ENCODE results near the gene DNAJC7. TPM values are rescaled to one million over a fixed set of nuclear protein-coding genes. Genes with fewer than 3 reads are reported as not detected.

Gene DNAJC7
- total RNA-seq, 1 experiment from 2014 or later: 94.6 TPM

DNA sequence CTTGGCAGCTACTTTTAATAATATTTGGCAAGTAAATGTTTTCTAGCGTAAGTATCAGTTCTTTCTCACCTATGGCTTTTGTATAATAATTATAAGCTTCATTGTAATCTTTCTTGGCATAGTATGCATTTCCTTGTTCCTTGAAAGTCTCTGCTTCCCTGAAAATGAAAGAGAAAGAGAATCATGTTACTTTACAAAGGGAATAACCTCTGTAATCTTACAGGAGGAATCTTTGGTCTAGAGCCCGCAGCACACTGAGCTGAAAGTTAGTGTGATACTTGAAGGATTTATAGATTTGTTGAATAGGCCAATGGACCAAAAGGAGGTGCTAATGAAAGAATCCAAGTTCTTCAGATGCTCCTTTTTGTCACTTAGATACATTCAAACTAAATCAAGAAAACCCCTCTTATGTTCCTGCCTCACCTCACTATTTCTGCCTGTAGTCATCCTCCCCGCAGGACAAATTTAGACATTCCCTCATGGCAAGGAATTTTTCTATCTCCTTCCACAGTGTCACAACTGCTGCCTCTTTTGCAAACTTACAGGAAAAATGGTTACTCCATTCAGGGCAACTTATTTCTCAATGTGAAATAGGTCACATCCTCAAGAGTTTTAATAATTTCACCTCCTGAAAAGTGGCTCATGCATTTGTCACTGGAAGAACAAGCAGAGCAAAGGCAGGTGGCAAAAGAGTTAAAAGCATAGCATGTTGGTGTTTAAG, 16.7 kb downstream of the DNAJC7 start:
- Histone ChIP-seq H3K4me1 (ENCODE audit: insufficient read depth, low read length, poor library complexity, severe bottlenecking) (no peaks in the 10 kb centered on the region), H3K27me3 (replicated peaks; ENCODE audit: insufficient read depth, low read depth, low read length, poor library complexity) (no peaks in the 10 kb centered on the region), H3K27ac (ENCODE audit: low read depth, low read length, poor library complexity, severe bottlenecking) (no peak overlapping the region), H3K36me3 (ENCODE audit: insufficient read depth, low read length, poor library complexity, severe bottlenecking) (peaks cover 19% of the 10 kb centered on the region), H3K9me3 (ENCODE audit: low read depth, low read length, poor library complexity, severe bottlenecking) (no peaks in the 10 kb centered on the region), H3K4me3 (ENCODE audit: low read depth, low read length, poor library complexity, severe bottlenecking) (no peak overlapping the region)
- DNase-seq (ENCODE audit: low spot score): no peak
- POLR2A ChIA-PET (ENCODE audit: low non-redundant PET): interaction anchor here (0.6 kb wide), 1 partner anchor 34 kb away, joined by 7 read pairs; no protein-coding TSS in a partner anchor
- intact Hi-C loops (cut with micrococcal nuclease; ENCODE audit: unreplicated experiment): no loop called here
- no TSS peak for BruUV-seq (replicated peaks)
- no peak for TF ChIP-seq EZH2 (IDR thresholded peaks at IDR 0.05; ENCODE audit: borderline replicate concordance, low read depth, low read length, poor library complexity, severe bottlenecking)
- TF ChIP-seq, protein P1, sequence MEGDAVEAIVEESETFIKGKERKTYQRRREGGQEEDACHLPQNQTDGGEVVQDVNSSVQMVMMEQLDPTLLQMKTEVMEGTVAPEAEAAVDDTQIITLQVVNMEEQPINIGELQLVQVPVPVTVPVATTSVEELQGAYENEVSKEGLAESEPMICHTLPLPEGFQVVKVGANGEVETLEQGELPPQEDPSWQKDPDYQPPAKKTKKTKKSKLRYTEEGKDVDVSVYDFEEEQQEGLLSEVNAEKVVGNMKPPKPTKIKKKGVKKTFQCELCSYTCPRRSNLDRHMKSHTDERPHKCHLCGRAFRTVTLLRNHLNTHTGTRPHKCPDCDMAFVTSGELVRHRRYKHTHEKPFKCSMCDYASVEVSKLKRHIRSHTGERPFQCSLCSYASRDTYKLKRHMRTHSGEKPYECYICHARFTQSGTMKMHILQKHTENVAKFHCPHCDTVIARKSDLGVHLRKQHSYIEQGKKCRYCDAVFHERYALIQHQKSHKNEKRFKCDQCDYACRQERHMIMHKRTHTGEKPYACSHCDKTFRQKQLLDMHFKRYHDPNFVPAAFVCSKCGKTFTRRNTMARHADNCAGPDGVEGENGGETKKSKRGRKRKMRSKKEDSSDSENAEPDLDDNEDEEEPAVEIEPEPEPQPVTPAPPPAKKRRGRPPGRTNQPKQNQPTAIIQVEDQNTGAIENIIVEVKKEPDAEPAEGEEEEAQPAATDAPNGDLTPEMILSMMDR (conservative IDR thresholded peaks at IDR 0.05; ENCODE audit: low read depth, low read length): no peak
- CTCF ChIA-PET: no interaction called here

GRCh38 chr17:41998497-41998896, 18.7 kb downstream of the DNAJC7 start:
- Histone ChIP-seq H3K4me3 (ENCODE audit: low read depth, low read length, poor library complexity, severe bottlenecking) (no peak overlapping the region), H3K9me3 (ENCODE audit: low read depth, low read length, poor library complexity, severe bottlenecking) (no peaks in the 10 kb centered on the region), H3K27me3 (replicated peaks; ENCODE audit: insufficient read depth, low read depth, low read length, poor library complexity) (no peaks in the 10 kb centered on the region), H3K27ac (ENCODE audit: low read depth, low read length, poor library complexity, severe bottlenecking) (no peak overlapping the region), H3K36me3 (ENCODE audit: insufficient read depth, low read length, poor library complexity, severe bottlenecking) (peaks cover 33% of the 10 kb centered on the region), H3K4me1 (ENCODE audit: insufficient read depth, low read length, poor library complexity, severe bottlenecking) (no peaks in the 10 kb centered on the region)
- ChIA-PET CTCF (interaction anchor here (0.5 kb wide), 1 partner anchor 272 kb away, joined by 6 read pairs; no protein-coding TSS in a partner anchor), POLR2A (ENCODE audit: low non-redundant PET) (no interaction called here)
- intact Hi-C loops (cut with micrococcal nuclease; ENCODE audit: unreplicated experiment): no loop called here
- no peak for DNase-seq (ENCODE audit: low spot score)
- no TSS peak for BruUV-seq (replicated peaks)
- TF ChIP-seq EZH2 (IDR thresholded peaks at IDR 0.05; ENCODE audit: borderline replicate concordance, low read depth, low read length, poor library complexity, severe bottlenecking): no peak

- Histone ChIP-seq H3K4me1 (ENCODE audit: insufficient read depth, low read length, poor library complexity, severe bottlenecking) (no peaks in the 10 kb centered on the region), H3K4me3 (ENCODE audit: low read depth, low read length, poor library complexity, severe bottlenecking) (no peak overlapping the region), H3K36me3 (ENCODE audit: insufficient read depth, low read length, poor library complexity, severe bottlenecking) (peaks cover 44% of the 10 kb centered on the region), H3K27ac (ENCODE audit: low read depth, low read length, poor library complexity, severe bottlenecking) (no peak overlapping the region), H3K9me3 (ENCODE audit: low read depth, low read length, poor library complexity, severe bottlenecking) (no peaks in the 10 kb centered on the region), H3K27me3 (replicated peaks; ENCODE audit: insufficient read depth, low read depth, low read length, poor library complexity) (no peaks in the 10 kb centered on the region)
- no TSS peak for BruUV-seq (replicated peaks)
- ChIA-PET CTCF (no interaction called here), POLR2A (ENCODE audit: low non-redundant PET) (no interaction called here)
- no peak for DNase-seq (ENCODE audit: low spot score)
- TF ChIP-seq, protein P1 (conservative IDR thresholded peaks at IDR 0.05; ENCODE audit: low read depth, low read length): no peak
- TF ChIP-seq EZH2 (IDR thresholded peaks at IDR 0.05; ENCODE audit: borderline replicate concordance, low read depth, low read length, poor library complexity, severe bottlenecking): no peak
- intact Hi-C loops (cut with micrococcal nuclease; ENCODE audit: unreplicated experiment): no loop called here
These were observed 20.4 kb downstream of the DNAJC7 start for GRCh38 chr17:41996855-41997164.

DNA sequence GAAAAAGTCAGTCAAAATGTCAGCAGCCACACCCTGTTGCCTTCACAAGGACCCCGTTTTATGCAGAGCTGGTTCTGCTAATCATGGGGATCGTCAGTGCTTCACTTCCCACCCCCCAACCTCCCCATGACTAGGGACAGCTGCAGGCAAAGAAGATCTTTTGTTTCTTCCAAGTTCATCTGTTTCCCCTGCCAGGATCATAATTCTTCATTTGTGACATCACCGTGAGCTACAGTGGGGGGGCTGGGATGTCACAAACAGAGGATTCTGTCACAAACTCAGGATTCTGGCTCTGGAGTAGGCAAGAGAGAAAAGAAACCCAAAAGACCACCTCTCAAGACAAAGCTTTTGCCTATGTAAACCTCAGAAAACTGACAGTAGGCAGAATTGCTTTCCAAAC, 24.7 kb downstream of the DNAJC7 start:
- H3K27me3 ChIP-seq (replicated peaks; ENCODE audit: insufficient read depth, low read depth, low read length, poor library complexity): no peaks in the 10 kb centered on the region
- POLR2A ChIA-PET (ENCODE audit: low non-redundant PET): no interaction called here
- CTCF ChIA-PET: no interaction called here
- TF ChIP-seq, protein P1 (conservative IDR thresholded peaks at IDR 0.05; ENCODE audit: low read depth, low read length): no peak
- no peak for TF ChIP-seq EZH2 (IDR thresholded peaks at IDR 0.05; ENCODE audit: borderline replicate concordance, low read depth, low read length, poor library complexity, severe bottlenecking)
- H3K36me3 ChIP-seq (ENCODE audit: insufficient read depth, low read length, poor library complexity, severe bottlenecking): peaks cover 66% of the 10 kb centered on the region
- intact Hi-C loops (cut with micrococcal nuclease; ENCODE audit: unreplicated experiment): no loop called here
- no peak overlapping the region for H3K4me3 ChIP-seq (ENCODE audit: low read depth, low read length, poor library complexity, severe bottlenecking)
- DNase-seq (ENCODE audit: low spot score): no peak
- no peaks in the 10 kb centered on the region for H3K9me3 ChIP-seq (ENCODE audit: low read depth, low read length, poor library complexity, severe bottlenecking)
- H3K4me1 ChIP-seq (ENCODE audit: insufficient read depth, low read length, poor library complexity, severe bottlenecking): no peaks in the 10 kb centered on the region
- no peak overlapping the region for H3K27ac ChIP-seq (ENCODE audit: low read depth, low read length, poor library complexity, severe bottlenecking)
- no TSS peak for BruUV-seq (replicated peaks)

Data from A673 (cell line).